Activated T-cell treated with anti-CD3 and anti-CD28 coated beads, Interleukin-2, amount 50 U/mL, for 4 hours (primary cell): ENCODE data around the gene PRDX2. TPM values are rescaled to one million over a fixed set of nuclear protein-coding genes. Genes with fewer than 3 reads are reported as not detected.

Source experiments
- ATAC-seq, 2 donors: fragments of 200-7000 bp; cut with Tn5 transposase; one replicate each; pipeline ENCODE4 v1.10.0; 2021
- DNase-seq: peaks from one replicate; pipeline ENCODE4 v3.0.0-alpha.2; 2020
- H3K27me3 Mint-ChIP-seq: one replicate; pipeline ENCODE4 v1.8.0; 2021; ENCODE audit warnings: low read depth, mixed read lengths
- H3K36me3 Mint-ChIP-seq: one replicate; pipeline ENCODE4 v1.8.0; 2022; ENCODE audit warnings: mixed read lengths; ENCODE audit not compliant: insufficient read depth
- H3K4me1 Mint-ChIP-seq: one replicate; pipeline ENCODE4 v1.8.0; 2021; ENCODE audit warnings: low read depth, mixed read lengths
- H3K4me3 Mint-ChIP-seq: one replicate; pipeline ENCODE4 v1.8.0; 2021; ENCODE audit warnings: mild to moderate bottlenecking, moderate library complexity, mixed read lengths
- H3K9me3 Mint-ChIP-seq: one replicate; pipeline ENCODE4 v1.8.0; 2021; ENCODE audit warnings: mixed read lengths
- total RNA-seq, 3 donors: library from RNA; stranded (reverse); gene quantifications; one replicate each; pipeline ENCODE4 v1.2.1, GENCODE V29; 2021

Gene PRDX2
- total RNA-seq, 3 donors from 2014 or later, result 185 to 224 (median 211) TPM

DNA sequence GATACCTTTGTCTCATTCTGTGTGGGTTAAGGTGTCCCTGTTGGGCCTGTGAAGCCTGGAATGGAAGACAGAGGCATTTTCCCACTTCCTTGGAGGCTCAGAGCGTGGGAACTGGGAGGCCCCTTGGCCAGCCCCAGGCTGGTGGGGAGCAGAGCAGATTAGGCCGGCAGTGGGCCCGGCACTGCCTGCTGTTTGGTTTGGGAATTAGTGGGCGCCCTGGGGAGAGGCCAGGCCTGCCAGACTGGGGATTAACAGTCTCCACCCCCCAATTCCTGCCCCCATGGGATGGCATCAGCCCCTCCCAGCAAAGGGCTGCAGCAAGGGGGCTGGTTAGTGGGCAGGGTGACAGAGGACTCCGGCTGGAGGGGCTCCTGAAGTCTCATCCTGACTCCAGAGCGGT is 53.1 kb downstream of the PRDX2 start:
- Mint-ChIP-seq H3K4me3 (no peak overlapping the region), H3K4me1 (peaks cover 3% of the 10 kb centered on the region), H3K27me3 (peaks cover 9% of the 10 kb centered on the region), H3K9me3 (peaks cover 7% of the 10 kb centered on the region), H3K36me3 (peaks cover 27% of the 10 kb centered on the region)
- DNase-seq (no peak), ATAC-seq (no peak)

Other genes starting within 250 kb of the PRDX2 start
- 1 to 10 TPM; 7.2 to 7.8 (median 7.5) TPM for gene ZNF490, start 191.0 kb downstream of the PRDX2 start, total RNA-seq
- gene ZNF791, start 190.9 kb downstream of the PRDX2 start, total RNA-seq, result 10 to 100 TPM; 13.3 to 19.5 (median 13.8) TPM
- 100 to 1,000 TPM in 2 of 3 donors, 10 to 100 TPM in 1; 97.3 to 131 (median 127) TPM for gene MAN2B1, start 135.1 kb downstream of the PRDX2 start, total RNA-seq
- gene WDR83, start 135.0 kb downstream of the PRDX2 start, total RNA-seq, result 10 to 100 TPM; 27.8 to 29.6 (median 28.3) TPM
- gene DHPS, start 119.9 kb downstream of the PRDX2 start, total RNA-seq, result 100 to 1,000 TPM; 129 to 137 (median 132) TPM
- gene GNG14, start 113.8 kb downstream of the PRDX2 start, total RNA-seq, result not detected
- gene FBXW9, start 105.2 kb downstream of the PRDX2 start, total RNA-seq, result 1 to 10 TPM; 7.9 to 9.9 (median 9.4) TPM
- 100 to 1,000 TPM; 223 to 236 (median 232) TPM for gene TNPO2, start 77.9 kb downstream of the PRDX2 start, total RNA-seq
- gene TRIR, start 67.1 kb downstream of the PRDX2 start, total RNA-seq, result 100 to 1,000 TPM; 223 to 251 (median 235) TPM
- gene GET3, start 64.3 kb downstream of the PRDX2 start, total RNA-seq, result 10 to 100 TPM; 92.8 to 95.1 (median 93.8) TPM
- not detected for gene BEST2, start 50.0 kb downstream of the PRDX2 start, total RNA-seq
- gene HOOK2, start 26.2 kb downstream of the PRDX2 start, total RNA-seq, result 1 to 10 TPM; 5.9 to 8.4 (median 6.0) TPM
- gene JUNB, start 10.3 kb downstream of the PRDX2 start, total RNA-seq, result 100 to 1,000 TPM; 261 to 295 (median 287) TPM
- 10 to 100 TPM; 10.3 to 18.8 (median 12.6) TPM for gene THSD8, start 269 bp upstream of the PRDX2 start, total RNA-seq
- gene RNASEH2A, start 4.8 kb upstream of the PRDX2 start, total RNA-seq, result 10 to 100 TPM; 32.3 to 42.7 (median 39.1) TPM
- gene RTBDN, start 32.8 kb upstream of the PRDX2 start, total RNA-seq, result not detected
- 1 to 10 TPM in 1 of 3 donors, under 1 TPM in 2; 0.37 to 1.0 (median 0.38) TPM for gene MAST1, start 36.7 kb upstream of the PRDX2 start, total RNA-seq
- 10 to 100 TPM; 14.3 to 19.5 (median 15.9) TPM for gene DNASE2, start 79.6 kb upstream of the PRDX2 start, total RNA-seq
- under 1 TPM; 0.55 to 0.92 (median 0.68) TPM for gene KLF1, start 85.4 kb upstream of the PRDX2 start, total RNA-seq
- 10 to 100 TPM; 60.1 to 85.8 (median 72.8) TPM for gene GCDH, start 89.4 kb upstream of the PRDX2 start, total RNA-seq
- gene SYCE2, start 117.5 kb upstream of the PRDX2 start, total RNA-seq, result under 1 TPM; 0.53 to 0.91 (median 0.87) TPM
- 100 to 1,000 TPM; 345 to 368 (median 368) TPM for gene FARSA, start 131.9 kb upstream of the PRDX2 start, total RNA-seq
- 1,000 to 10,000 TPM; 1,489 to 1,621 (median 1,575) TPM for gene CALR, start 136.8 kb upstream of the PRDX2 start, total RNA-seq
- 100 to 1,000 TPM; 256 to 265 (median 264) TPM for gene RAD23A, start 144.1 kb upstream of the PRDX2 start, total RNA-seq
- 10 to 100 TPM; 60.5 to 65.2 (median 61.8) TPM for gene GADD45GIP1, start 155.4 kb upstream of the PRDX2 start, total RNA-seq
- not detected for gene DAND5, start 167.8 kb upstream of the PRDX2 start, total RNA-seq
- 10 to 100 TPM; 11.1 to 20.4 (median 16.1) TPM for gene NFIX, start 193.7 kb upstream of the PRDX2 start, total RNA-seq